Activated T-helper 17 cell treated with anti-CD3 and anti-CD28 coated beads, Interleukin-2, amount 50 U/mL, for 72 hours (primary cell): ENCODE results near the gene OR6J1. TPM values are rescaled to one million over a fixed set of nuclear protein-coding genes. Genes with fewer than 3 reads are reported as not detected.
"Not testable (repeated sequence)": the region's sequence is repeated elsewhere in the genome, so short reads cannot be mapped to it uniquely, and the experiment has no call there.

ENCODE experiments used
- ATAC-seq: fragments of 150-1000 bp; cut with Tn5 transposase; replicated peaks from 2 replicates; pipeline ENCODE4 v1.10.0; 2021; ENCODE audit warnings: mild to moderate bottlenecking, moderate library complexity
- H3K27ac Mint-ChIP-seq: one replicate; pipeline ENCODE4 v1.8.0; 2022; ENCODE audit warnings: mixed read lengths
- H3K27me3 Mint-ChIP-seq: one replicate; pipeline ENCODE4 v1.8.0; 2022; ENCODE audit warnings: mixed read lengths
- H3K36me3 Mint-ChIP-seq: one replicate; pipeline ENCODE4 v1.8.0; 2022; ENCODE audit warnings: low read depth, mild to moderate bottlenecking, mixed read lengths
- H3K4me1 Mint-ChIP-seq: one replicate; pipeline ENCODE4 v1.8.0; 2022; ENCODE audit warnings: mixed read lengths
- H3K4me3 Mint-ChIP-seq: one replicate; pipeline ENCODE4 v1.8.0; 2022; ENCODE audit warnings: mild to moderate bottlenecking, mixed read lengths
- H3K9me3 Mint-ChIP-seq: one replicate; pipeline ENCODE4 v1.8.0; 2022; ENCODE audit warnings: mixed read lengths
- total RNA-seq, 2 donors: library from RNA; stranded (reverse); gene quantifications; one replicate each; pipeline ENCODE4 v1.2.3, GENCODE V29; 2022

The OR6J1 gene
- total RNA-seq, 2 donors from 2014 or later: not detected

- Mint-ChIP-seq H3K36me3 (no peaks in the 10 kb centered on the region), H3K4me1 (no peaks in the 10 kb centered on the region), H3K27ac (no peak overlapping the region), H3K9me3 (peaks cover 8% of the 10 kb centered on the region), H3K27me3 (peaks cover 14% of the 10 kb centered on the region), H3K4me3 (no peak overlapping the region)
- no peak for ATAC-seq
Measured at GRCh38 chr14:22634233-22634900, 9.8 kb downstream of the OR6J1 start.

- H3K4me3 Mint-ChIP-seq: no peak overlapping the region
- H3K4me1 Mint-ChIP-seq: no peaks in the 10 kb centered on the region
- no peaks in the 10 kb centered on the region for H3K36me3 Mint-ChIP-seq
- H3K27me3 Mint-ChIP-seq: peaks cover 22% of the 10 kb centered on the region
- H3K27ac Mint-ChIP-seq: no peak overlapping the region
- H3K9me3 Mint-ChIP-seq: peaks cover 8% of the 10 kb centered on the region
- no peak for ATAC-seq
Measured at GRCh38 chr14:22630486-22630885, 13.7 kb downstream of the OR6J1 start.

GRCh38 chr14:22630066-22630465, 14.1 kb downstream of the OR6J1 start:
- no peaks in the 10 kb centered on the region for H3K36me3 Mint-ChIP-seq
- ATAC-seq: no peak
- H3K4me1 Mint-ChIP-seq: no peaks in the 10 kb centered on the region
- H3K27ac Mint-ChIP-seq: no peak overlapping the region
- peaks cover 8% of the 10 kb centered on the region for H3K9me3 Mint-ChIP-seq
- H3K27me3 Mint-ChIP-seq: peaks cover 22% of the 10 kb centered on the region
- H3K4me3 Mint-ChIP-seq: no peak overlapping the region

- Mint-ChIP-seq H3K4me3 (no peak overlapping the region), H3K27ac (peak overlapping the region; percentile 46), H3K4me1 (no peaks in the 10 kb centered on the region), H3K27me3 (peaks cover 22% of the 10 kb centered on the region), H3K36me3 (no peaks in the 10 kb centered on the region), H3K9me3 (peaks cover 8% of the 10 kb centered on the region)
- ATAC-seq: no peak
Measured at GRCh38 chr14:22629361-22629760, 14.8 kb downstream of the OR6J1 start.

- Mint-ChIP-seq H3K9me3 (peaks cover 8% of the 10 kb centered on the region), H3K4me3 (no peak overlapping the region), H3K27me3 (peaks cover 22% of the 10 kb centered on the region), H3K36me3 (no peaks in the 10 kb centered on the region), H3K4me1 (no peaks in the 10 kb centered on the region), H3K27ac (no peak overlapping the region)
- no peak for ATAC-seq
Measured at GRCh38 chr14:22627506-22628263, 16.5 kb downstream of the OR6J1 start.

GRCh38 chr14:22626590-22626989, 17.6 kb downstream of the OR6J1 start:
- Mint-ChIP-seq H3K27ac (no peak overlapping the region), H3K4me1 (no peaks in the 10 kb centered on the region), H3K9me3 (peaks cover 8% of the 10 kb centered on the region), H3K36me3 (no peaks in the 10 kb centered on the region), H3K27me3 (peaks cover 22% of the 10 kb centered on the region), H3K4me3 (no peak overlapping the region)
- ATAC-seq: no peak

GRCh38 chr14:22623047-22623446, 21.1 kb downstream of the OR6J1 start:
- Mint-ChIP-seq H3K27me3 (peaks cover 3% of the 10 kb centered on the region), H3K4me3 (no peak overlapping the region), H3K27ac (no peak overlapping the region), H3K36me3 (no peaks in the 10 kb centered on the region), H3K9me3 (no peaks in the 10 kb centered on the region), H3K4me1 (no peaks in the 10 kb centered on the region)
- ATAC-seq: no peak

GRCh38 chr14:22622255-22622654, 21.9 kb downstream of the OR6J1 start:
- no peak for ATAC-seq
- Mint-ChIP-seq H3K4me1 (no peaks in the 10 kb centered on the region), H3K9me3 (no peaks in the 10 kb centered on the region), H3K36me3 (no peaks in the 10 kb centered on the region), H3K27me3 (peaks cover 3% of the 10 kb centered on the region), H3K27ac (no peak overlapping the region), H3K4me3 (no peak overlapping the region)

GRCh38 chr14:22615765-22616164, 28.4 kb downstream of the OR6J1 start:
- H3K4me1 Mint-ChIP-seq, H3K36me3 Mint-ChIP-seq, H3K9me3 Mint-ChIP-seq, H3K4me3 Mint-ChIP-seq, H3K27me3 Mint-ChIP-seq, H3K27ac Mint-ChIP-seq, ATAC-seq: not testable (repeated sequence)

GRCh38 chr14:22614240-22614799, 29.8 kb downstream of the OR6J1 start:
- no peaks in the 10 kb centered on the region for H3K27me3 Mint-ChIP-seq
- peaks cover 21% of the 10 kb centered on the region for H3K36me3 Mint-ChIP-seq
- no peak overlapping the region for H3K27ac Mint-ChIP-seq
- H3K4me1 Mint-ChIP-seq: peaks cover 3% of the 10 kb centered on the region
- H3K9me3 Mint-ChIP-seq: no peaks in the 10 kb centered on the region
- no peak overlapping the region for H3K4me3 Mint-ChIP-seq
- peak; percentile 28 for ATAC-seq

GRCh38 chr14:22613736-22614239, 30.4 kb downstream of the OR6J1 start:
- no peak overlapping the region for H3K4me3 Mint-ChIP-seq
- peaks cover 3% of the 10 kb centered on the region for H3K4me1 Mint-ChIP-seq
- H3K27ac Mint-ChIP-seq: no peak overlapping the region
- no peaks in the 10 kb centered on the region for H3K9me3 Mint-ChIP-seq
- ATAC-seq: no peak
- H3K27me3 Mint-ChIP-seq: no peaks in the 10 kb centered on the region
- H3K36me3 Mint-ChIP-seq: peaks cover 25% of the 10 kb centered on the region

GRCh38 chr14:22613106-22613695, 31.0 kb downstream of the OR6J1 start:
- Mint-ChIP-seq H3K27ac (no peak overlapping the region), H3K9me3 (no peaks in the 10 kb centered on the region), H3K4me3 (no peak overlapping the region), H3K4me1 (peaks cover 3% of the 10 kb centered on the region), H3K36me3 (peaks cover 30% of the 10 kb centered on the region), H3K27me3 (no peaks in the 10 kb centered on the region)
- ATAC-seq: no peak

- no peak for ATAC-seq
- H3K9me3 Mint-ChIP-seq: no peaks in the 10 kb centered on the region
- no peak overlapping the region for H3K27ac Mint-ChIP-seq
- no peak overlapping the region for H3K4me3 Mint-ChIP-seq
- H3K27me3 Mint-ChIP-seq: no peaks in the 10 kb centered on the region
- H3K36me3 Mint-ChIP-seq: peaks cover 53% of the 10 kb centered on the region
- peaks cover 3% of the 10 kb centered on the region for H3K4me1 Mint-ChIP-seq
Measured at GRCh38 chr14:22610931-22611330, 33.2 kb downstream of the OR6J1 start.

- H3K4me3 Mint-ChIP-seq: no peak overlapping the region
- peaks cover 89% of the 10 kb centered on the region for H3K36me3 Mint-ChIP-seq
- no peak for ATAC-seq
Measured at GRCh38 chr14:22607291-22607690, 36.9 kb downstream of the OR6J1 start.

More at GRCh38 chr14:22607291-22607690, 36.9 kb downstream of the OR6J1 start:
- Mint-ChIP-seq H3K9me3 (no peaks in the 10 kb centered on the region), H3K27me3 (no peaks in the 10 kb centered on the region), H3K4me1 (peaks cover 11% of the 10 kb centered on the region), H3K27ac (no peak overlapping the region)
